Neutrophil (primary cell): ENCODE data around the gene IL17C.

Experiments
- H3K27ac ChIP-seq: fragments of 200-600 bp; sonication (generic); 2 replicates; pipeline ENCODE4 v1.5.1; 2016; ENCODE audit warnings: mild to moderate bottlenecking, moderate library complexity
- H3K27me3 ChIP-seq: fragments of 200-600 bp; sonication (generic); 2 replicates; pipeline ENCODE4 v1.6.0; 2016; ENCODE audit warnings: mild to moderate bottlenecking
- H3K36me3 ChIP-seq: fragments of 200-600 bp; sonication (generic); 2 replicates; pipeline ENCODE4 v1.5.1; 2017
- H3K4me1 ChIP-seq, 2 experiments: fragments of 200-600 bp in 1 of 2; sonication (generic) in 1 of 2; 1 replicate in 1 of 2; 2 replicates in 1 of 2; pipeline versions ENCODE4 v1.5.1 to v1.6.1; 2013 to 2016; ENCODE audit warnings: low read depth in 1 of 2, low read length in 1 of 2, mild to moderate bottlenecking in 1 of 2, moderate library complexity in 1 of 2; ENCODE audit not compliant: control insufficient read depth in 1 of 2, insufficient read depth in 1 of 2
- H3K4me3 ChIP-seq, 2 experiments: fragments of 200-600 bp in 1 of 2; sonication (generic) in 1 of 2; 1 replicate in 1 of 2; 2 replicates in 1 of 2; pipeline ENCODE4 v1.5.1; 2013 to 2016; ENCODE audit warnings: low read depth in 1 of 2, low read length in 1 of 2, mild to moderate bottlenecking in 1 of 2, moderate library complexity in 1 of 2
- H3K9me3 ChIP-seq: fragments of 200-600 bp; sonication (generic); 2 replicates; pipeline ENCODE4 v1.5.1; 2016
- CTCF ChIP-seq: fragments of 200-600 bp; sonication (generic); IDR thresholded peaks from 2 replicates; pipeline ENCODE4 v1.5.1; 2016; ENCODE audit warnings: antibody characterized with exemption

Gene IL17C

GRCh38 chr16:88616736-88617135 is 21.6 kb upstream of the IL17C start:
- no peaks in the 10 kb centered on the region for H3K27me3 ChIP-seq
- no peak overlapping the region for H3K27ac ChIP-seq
- peaks cover 15 to 25% of the 10 kb centered on the region in 2 experiments for H3K4me1 ChIP-seq
- peaks cover 62% of the 10 kb centered on the region for H3K36me3 ChIP-seq
- no peaks in the 10 kb centered on the region for H3K9me3 ChIP-seq
- H3K4me3 ChIP-seq, result no peak overlapping the region
- no peak for TF ChIP-seq CTCF

GRCh38 chr16:88617268-88618031 is 20.9 kb upstream of the IL17C start:
- H3K27me3 ChIP-seq, result no peaks in the 10 kb centered on the region
- peaks cover 64% of the 10 kb centered on the region for H3K36me3 ChIP-seq
- no peak overlapping the region for H3K27ac ChIP-seq

GRCh38 chr16:88618182-88618955 is 20.0 kb upstream of the IL17C start:
- Histone ChIP-seq H3K36me3 (peaks cover 73% of the 10 kb centered on the region), H3K27me3 (no peaks in the 10 kb centered on the region), H3K4me3 (no peak overlapping the region), H3K9me3 (no peaks in the 10 kb centered on the region), H3K27ac (no peak overlapping the region), H3K4me1 (peaks cover 6 to 14% of the 10 kb centered on the region in 2 experiments)
- TF ChIP-seq CTCF, result no peak

More at GRCh38 chr16:88617268-88618031, 20.9 kb upstream of the IL17C start:
- Histone ChIP-seq H3K9me3 (no peaks in the 10 kb centered on the region), H3K4me1 (peaks cover 15 to 23% of the 10 kb centered on the region in 2 experiments), H3K4me3 (no peak overlapping the region)
- TF ChIP-seq CTCF, result no peak

- Histone ChIP-seq H3K27ac (no peak overlapping the region), H3K9me3 (no peaks in the 10 kb centered on the region), H3K4me3 (no peak overlapping the region), H3K36me3 (peaks cover 75% of the 10 kb centered on the region), H3K4me1 (peaks cover 3 to 6% of the 10 kb centered on the region in 2 experiments), H3K27me3 (no peaks in the 10 kb centered on the region)
- TF ChIP-seq CTCF, result no peak
Measured at GRCh38 chr16:88618956-88619667, 19.3 kb upstream of the IL17C start.

- TF ChIP-seq CTCF, result no peak
- Histone ChIP-seq H3K36me3 (peaks cover 77% of the 10 kb centered on the region), H3K4me3 (no peak overlapping the region), H3K4me1 (peaks cover 0 to 2% of the 10 kb centered on the region in 2 experiments), H3K27ac (peak overlapping the region; percentile 18), H3K9me3 (no peaks in the 10 kb centered on the region), H3K27me3 (no peaks in the 10 kb centered on the region)
Measured at GRCh38 chr16:88619859-88620815, 18.2 kb upstream of the IL17C start.
